PC-3 (cell line): ENCODE data around the gene HIBCH.

Experiments used
- CTCF ChIP-seq: fragments of 300-600 bp; sonication (generic); conservative IDR thresholded peaks from 2 replicates; pipeline ENCODE4 v1.5.1; 2017; ENCODE audit warnings: antibody characterized with exemption, low read depth, mild to moderate bottlenecking, low read length
- EZH2 ChIP-seq: fragments of 300-600 bp; sonication (generic); IDR thresholded peaks from one replicate; pipeline ENCODE4 v1.6.1; 2017; ENCODE audit warnings: antibody characterized with exemption, mild to moderate bottlenecking, low read length; ENCODE audit not compliant: unreplicated experiment

GRCh38 chr2:190200603-190201002, 119.0 kb downstream of the HIBCH start:
- TF ChIP-seq CTCF (no peak), EZH2 (no peak)
